Stimulated activated CD8-positive, alpha-beta memory T cell treated with anti-CD3 and anti-CD28 coated beads, Interleukin-12 subunit alpha, Interleukin-12 subunit beta, amount 100 ng/mL, for 4 hours (primary cell): ENCODE data around the gene LYSMD1.

Experiments
- DNase-seq: peaks from one replicate; pipeline ENCODE4 v3.0.0-alpha.2; 2020; ENCODE audit warnings: low read depth

Gene LYSMD1

GRCh38 chr1:151175863-151176262, 10.2 kb upstream of the LYSMD1 start, which contains the start of gene TMOD4:
Gene TMOD4 (minus strand): TSS chr1:151175981. CDS start chr1:151174875, 1,106 bp downstream.
- no peak for DNase-seq

- no peak for DNase-seq
Measured at GRCh38 chr1:151175041-151175741, 9.5 kb upstream of the LYSMD1 start.

GRCh38 chr1:151171190-151171589, 5.5 kb upstream of the LYSMD1 start:
- DNase-seq = no peak

- DNase-seq = no peak
Measured at GRCh38 chr1:151167116-151167515, 1.4 kb upstream of the LYSMD1 start.

GRCh38 chr1:151166505-151166956, 829 bp upstream of the LYSMD1 start:
- DNase-seq = no peak

GRCh38 chr1:151165281-151165737, 393 bp downstream of the LYSMD1 start:
- no peak for DNase-seq

GRCh38 chr1:151164732-151165280, 896 bp downstream of the LYSMD1 start:
- DNase-seq = no peak

GRCh38 chr1:151159373-151159772, 6.3 kb downstream of the LYSMD1 start:
- DNase-seq = no peak

GRCh38 chr1:151158751-151159251, 6.9 kb downstream of the LYSMD1 start:
- no peak for DNase-seq

GRCh38 chr1:151158326-151158725, 7.4 kb downstream of the LYSMD1 start:
- DNase-seq = peak; percentile 30

GRCh38 chr1:151157067-151157531, 8.6 kb downstream of the LYSMD1 start:
- DNase-seq = no peak

- DNase-seq = peak; percentile 48
Measured at GRCh38 chr1:151156515-151156819, 9.2 kb downstream of the LYSMD1 start, which contains the start of gene TNFAIP8L2. Gene TNFAIP8L2 (plus strand): TSS chr1:151156649. CDS start chr1:151158698, 2,049 bp downstream.

- DNase-seq = no peak
Measured at GRCh38 chr1:151147665-151148064, 18.0 kb downstream of the LYSMD1 start.

GRCh38 chr1:151147132-151147503, 18.6 kb downstream of the LYSMD1 start:
- DNase-seq = no peak

- DNase-seq = peak; percentile 77
Measured at GRCh38 chr1:151146412-151147131, 19.1 kb downstream of the LYSMD1 start, which contains the start of gene SEMA6C. Gene SEMA6C (minus strand): TSS chr1:151146631. CDS start chr1:151142621, 4,010 bp downstream.

- DNase-seq = no peak
Measured at GRCh38 chr1:151146072-151146411, 19.7 kb downstream of the LYSMD1 start.

- no peak for DNase-seq
Measured at GRCh38 chr1:151145304-151146071, 20.2 kb downstream of the LYSMD1 start.

- DNase-seq = no peak
Measured at GRCh38 chr1:151144474-151145303, 21.0 kb downstream of the LYSMD1 start.

GRCh38 chr1:151143986-151144385, 21.7 kb downstream of the LYSMD1 start:
- no peak for DNase-seq

GRCh38 chr1:151143057-151143435, 22.7 kb downstream of the LYSMD1 start:
- no peak for DNase-seq

- DNase-seq = no peak
Measured at GRCh38 chr1:151142411-151143056, 23.2 kb downstream of the LYSMD1 start.
